ENCODE data around the gene SCAI.

Gene SCAI

GRCh38 chr9:125079931-125080330, 63.4 kb downstream of the SCAI start:
- CTCF ChIA-PET = interaction anchor here (0.6 kb wide), 1 partner anchor 253 kb away, joined by 5 read pairs; no protein-coding TSS in a partner anchor
- no peak overlapping the region for H3K27ac ChIP-seq (ENCODE audit: extremely low read depth, low read depth, low read length)
- H3K36me3 ChIP-seq (ENCODE audit: control insufficient read depth in 2 of 2, insufficient read depth in 1 of 2, low read length in 2 of 2) = no peaks in the 10 kb centered on the region
- TF ChIP-seq YY1 (tag by site-specific recombination; IDR thresholded peaks at IDR 0.05) = no peak
- no peak for TF ChIP-seq ZNF221 (tag by site-specific recombination; IDR thresholded peaks at IDR 0.05; ENCODE audit: borderline replicate concordance)
- TF ChIP-seq ZNF391 (tag by site-specific recombination; IDR thresholded peaks at IDR 0.05; ENCODE audit: borderline replicate concordance, low read depth) = no peak
- no peak for TF ChIP-seq ZNF292 (tag by site-specific recombination; IDR thresholded peaks at IDR 0.05; ENCODE audit: borderline replicate concordance, low read depth)
- TF ChIP-seq ZNF133 (tag by site-specific recombination; IDR thresholded peaks at IDR 0.05) = no peak
- no peak for TF ChIP-seq OVOL3 (tag by site-specific recombination; IDR thresholded peaks at IDR 0.05)
- TF ChIP-seq ZBTB20 (tag by site-specific recombination; IDR thresholded peaks at IDR 0.05) = no peak
- TF ChIP-seq ZNF24 (tag by site-specific recombination; IDR thresholded peaks at IDR 0.05) = no peak
- no peak for TF ChIP-seq ZNF623 (tag by site-specific recombination; IDR thresholded peaks at IDR 0.05)
- no peak for TF ChIP-seq ZNF433 (tag by site-specific recombination; IDR thresholded peaks at IDR 0.05; ENCODE audit: low read depth)
- no peak for TF ChIP-seq ZNF549 (tag by site-specific recombination; IDR thresholded peaks at IDR 0.05)
- no peak for TF ChIP-seq ZNF704 (tag by site-specific recombination; IDR thresholded peaks at IDR 0.05)
- no peak for TF ChIP-seq YY2 (tag by site-specific recombination; IDR thresholded peaks at IDR 0.05)
- no peak for TF ChIP-seq ELK4 (IDR thresholded peaks at IDR 0.05; ENCODE audit: borderline replicate concordance, low read depth, low read length)
- TF ChIP-seq PRDM1 (tag by site-specific recombination; IDR thresholded peaks at IDR 0.05) = no peak
- H3K4me3 ChIP-seq (ENCODE audit: low read depth, low read length) = no peak overlapping the region
- POLR2A ChIA-PET = no interaction called here
- no peaks in the 10 kb centered on the region for H3K4me1 ChIP-seq (ENCODE audit: control insufficient read depth, insufficient read depth, low read length)
- H3K9me3 ChIP-seq (ENCODE audit: control insufficient read depth, insufficient read depth, low read depth, low read length) = no peaks in the 10 kb centered on the region

GRCh38 chr9:125075997-125076396, 67.3 kb downstream of the SCAI start:
- TF ChIP-seq ZNF341 (tag by site-specific recombination; IDR thresholded peaks at IDR 0.05; ENCODE audit: low read depth) (no peak), ZBTB26 (tag by site-specific recombination; optimal IDR thresholded peaks at IDR 0.05) (no peak), ZBTB8A (tag by site-specific recombination; IDR thresholded peaks at IDR 0.05) (no peak), ZNF48 (tag by site-specific recombination; IDR thresholded peaks at IDR 0.05) (no peak), SP2 (tag by site-specific recombination; IDR thresholded peaks at IDR 0.05) (no peak), PATZ1 (tag by site-specific recombination; IDR thresholded peaks at IDR 0.05) (no peak)
- Histone ChIP-seq H3K4me3 (ENCODE audit: low read depth, low read length) (no peak overlapping the region), H3K36me3 (ENCODE audit: control insufficient read depth in 2 of 2, insufficient read depth in 1 of 2, low read length in 2 of 2) (no peaks in the 10 kb centered on the region), H3K27ac (ENCODE audit: extremely low read depth, low read depth, low read length) (no peak overlapping the region), H3K9me3 (ENCODE audit: control insufficient read depth, insufficient read depth, low read depth, low read length) (no peaks in the 10 kb centered on the region), H3K4me1 (ENCODE audit: control insufficient read depth, insufficient read depth, low read length) (no peaks in the 10 kb centered on the region)
- POLR2A ChIA-PET = no interaction called here
- CTCF ChIA-PET = no interaction called here
